Neural cell (in vitro differentiated cells): ENCODE data around the gene TRIM9. TPM values are rescaled to one million over a fixed set of nuclear protein-coding genes. Genes with fewer than 3 reads are reported as not detected.
A peak's percentile ranks its signal among the peaks of the same experiment; 100 is the strongest.

Experiments used
- H2AFZ ChIP-seq: fragments of 200-600, 300-800 bp; sonication (generic), shearing (Covaris generic); 2 replicates; pipeline ENCODE4 v1.6.0; 2014; ENCODE audit warnings: low read depth, mild to moderate bottlenecking, antibody characterized with exemption, low read length, moderate library complexity
- H3F3A ChIP-seq: fragments of 200-600 bp; shearing (Covaris generic); 2 replicates; pipeline ENCODE4 v1.6.1; 2016; ENCODE audit warnings: mild to moderate bottlenecking, moderate library complexity, mixed read lengths, antibody characterized with exemption, low read length; ENCODE audit not compliant: insufficient read depth, poor library complexity, severe bottlenecking
- H3K27ac ChIP-seq: fragments of 200-600, 300-800 bp; sonication (generic), shearing (Covaris generic); 2 replicates; pipeline ENCODE4 v1.5.1; 2014; ENCODE audit warnings: mild to moderate bottlenecking, low read length, moderate library complexity
- H3K27me3 ChIP-seq: fragments of 300-800, 200-600 bp; sonication (generic), shearing (Covaris generic); 2 replicates; pipeline ENCODE4 v1.6.0; 2014; ENCODE audit warnings: mild to moderate bottlenecking, low read depth, low read length, moderate library complexity; ENCODE audit not compliant: insufficient read depth
- H3K36me3 ChIP-seq: fragments of 300-800, 200-600 bp; sonication (generic), shearing (Covaris generic); 2 replicates; pipeline ENCODE4 v1.5.1; 2014; ENCODE audit warnings: mild to moderate bottlenecking, antibody characterized with exemption, low read length, moderate library complexity; ENCODE audit not compliant: insufficient read depth
- H3K4me2 ChIP-seq: fragments of 300-800, 200-600 bp; sonication (generic), shearing (Covaris generic); 2 replicates; pipeline ENCODE4 v1.6.0; 2014; ENCODE audit warnings: mild to moderate bottlenecking, low read length
- H3K4me3 ChIP-seq: fragments of 300-800, 200-600 bp; sonication (generic), shearing (Covaris generic); 2 replicates; pipeline ENCODE4 v1.5.1; 2014; ENCODE audit warnings: mild to moderate bottlenecking, low read length, moderate library complexity
- H3K79me2 ChIP-seq: fragments of 200-600 bp; shearing (Covaris generic); replicated peaks from 2 replicates; pipeline ENCODE4 v1.6.0; 2014; ENCODE audit warnings: mild to moderate bottlenecking, low read length, moderate library complexity; ENCODE audit not compliant: insufficient read depth
- H3K9ac ChIP-seq: fragments of 300-800, 200-600 bp; sonication (generic), shearing (Covaris generic); 2 replicates; pipeline ENCODE4 v1.6.1; 2016; ENCODE audit warnings: mild to moderate bottlenecking, low read length, mixed read lengths
- H3K9me2 ChIP-seq: fragments of 200-600 bp; shearing (Covaris generic); 2 replicates; pipeline ENCODE4 v1.6.1; 2016; ENCODE audit warnings: mild to moderate bottlenecking, low read length, mixed read lengths; ENCODE audit not compliant: insufficient read depth
- H3K9me3 ChIP-seq: fragments of 200-600, 300-800 bp; sonication (generic), shearing (Covaris generic); 2 replicates; pipeline ENCODE4 v1.6.1; 2016; ENCODE audit warnings: mild to moderate bottlenecking, mixed run types, low read length, moderate library complexity, mixed read lengths
- H4K20me1 ChIP-seq: fragments of 200-600 bp; shearing (Covaris generic); 2 replicates; pipeline ENCODE4 v1.6.1; 2016; ENCODE audit warnings: mild to moderate bottlenecking, mixed run types; ENCODE audit not compliant: insufficient read depth
- CTCF ChIP-seq: fragments of 450-650 bp; IDR thresholded peaks from 2 replicates; pipeline ENCODE4 v1.5.1; 2014; ENCODE audit warnings: antibody characterized with exemption, mild to moderate bottlenecking, moderate library complexity; ENCODE audit not compliant: poor library complexity, severe bottlenecking
- EP300 ChIP-seq: fragments of 450-650 bp; conservative IDR thresholded peaks from 2 replicates; pipeline ENCODE4 v1.6.1; 2014; ENCODE audit warnings: antibody characterized with exemption, mild to moderate bottlenecking, moderate library complexity; ENCODE audit not compliant: poor library complexity, severe bottlenecking
- EZH2 ChIP-seq: fragments of 200-600, 300-800 bp; shearing (Covaris generic), sonication (generic); IDR thresholded peaks from 2 replicates; pipeline ENCODE4 v1.6.1; 2014; ENCODE audit warnings: antibody characterized with exemption, low read length, borderline replicate concordance, mild to moderate bottlenecking; ENCODE audit not compliant: insufficient read depth, poor library complexity, severe bottlenecking
- MXI1 ChIP-seq: fragments of 450-650 bp; conservative IDR thresholded peaks from 2 replicates; pipeline ENCODE4 v1.6.1; 2014; ENCODE audit warnings: antibody characterized with exemption, mild to moderate bottlenecking; ENCODE audit not compliant: poor library complexity, severe bottlenecking
- POLR2AphosphoS5 ChIP-seq: IDR thresholded peaks from 2 replicates; pipeline ENCODE4 v1.6.1; 2012
- RAD21 ChIP-seq: fragments of 450-650 bp; conservative IDR thresholded peaks from 2 replicates; pipeline ENCODE4 v1.6.1; 2014; ENCODE audit warnings: antibody characterized with exemption, mild to moderate bottlenecking, moderate library complexity
- REST ChIP-seq: IDR thresholded peaks from 2 replicates; pipeline ENCODE4 v1.6.1; 2012; ENCODE audit warnings: borderline replicate concordance
- SMC3 ChIP-seq: fragments of 450-650 bp; conservative IDR thresholded peaks from 2 replicates; pipeline ENCODE4 v1.6.1; 2014; ENCODE audit warnings: antibody characterized with exemption, mild to moderate bottlenecking, moderate library complexity; ENCODE audit not compliant: poor library complexity
- TAF1 ChIP-seq: IDR thresholded peaks from 2 replicates; pipeline ENCODE4 v1.6.1; 2012; ENCODE audit warnings: low read depth
- polyA minus RNA-seq: library from RNA; depleted of rRNA, polyadenylated mRNA; stranded (reverse); fragments of >200 nt; gene quantifications from 2 replicates; pipeline ENCODE4 v1.2.3, GENCODE V29; 2014
- polyA plus RNA-seq: library from polyadenylated mRNA; depleted of rRNA; stranded (reverse); fragments of >200 nt; gene quantifications from 2 replicates; pipeline ENCODE4 v1.2.3, GENCODE V29; 2014

Gene TRIM9
- polyA plus RNA-seq (15.9 and 18.9 TPM in 2 replicates), polyA minus RNA-seq (21.3 and 21.9 TPM in 2 replicates)

DNA sequence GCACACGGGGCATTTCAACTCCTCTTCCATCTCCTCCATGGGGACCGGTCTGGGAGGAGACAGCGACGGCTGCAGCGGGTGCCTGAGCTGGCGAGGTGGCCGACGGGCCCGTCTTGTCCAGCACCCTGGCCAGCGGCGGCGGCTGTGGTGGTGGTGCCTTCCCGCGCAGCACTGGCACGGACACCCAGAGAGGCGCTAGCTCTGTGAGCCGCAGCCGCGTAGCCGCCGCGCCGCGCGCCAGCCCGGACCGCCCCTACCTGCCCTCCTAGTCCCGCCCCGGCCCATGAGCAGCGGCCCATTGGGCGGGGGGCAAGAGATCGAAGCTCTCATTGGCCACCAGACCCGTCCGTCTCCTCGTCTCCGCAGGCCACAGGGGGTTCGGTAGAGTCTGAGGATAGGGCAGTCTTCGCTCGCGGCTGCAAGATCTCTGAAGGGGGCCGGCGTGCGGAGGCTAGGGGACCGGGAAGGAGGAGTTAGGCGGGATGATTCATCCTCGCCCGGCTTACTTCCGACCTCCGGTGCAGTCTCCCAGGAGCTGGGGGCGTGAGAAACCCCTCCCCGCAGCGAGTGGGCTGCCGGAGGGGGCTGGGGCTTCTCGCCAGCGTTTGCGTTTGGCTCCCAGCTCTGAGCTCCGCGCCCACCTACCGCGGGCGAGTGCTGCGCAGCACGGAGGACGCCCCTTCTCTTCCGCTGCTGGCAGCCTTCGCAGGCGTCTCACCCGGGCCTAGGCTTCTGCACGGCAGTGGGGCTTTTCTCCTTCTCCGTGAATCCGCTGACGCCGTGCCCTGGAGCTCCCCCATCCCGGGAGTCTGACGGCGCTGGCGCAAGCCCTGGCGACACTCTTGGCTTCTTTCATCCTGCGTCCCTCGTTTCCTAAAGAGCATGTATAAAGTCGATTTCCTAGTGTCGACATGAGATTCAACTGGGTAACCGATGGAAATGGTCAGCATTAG lies at the start of gene TRIM9:
Gene TRIM9, minus strand, starts transcription at position 205 of the 953 bp plus-strand sequence. Its CDS starts 166 bp downstream, at position 39.
- peak within 1 kb of the TSS; percentile 62 for H2AFZ ChIP-seq
- H4K20me1 ChIP-seq = no peaks in the 10 kb centered on the region
- H3K36me3 ChIP-seq = no peaks in the 10 kb centered on the region
- peak within 1 kb of the TSS; percentile 86 for H3K4me2 ChIP-seq
- H3K9me3 ChIP-seq = no peaks in the 10 kb centered on the region
- TF ChIP-seq REST (peak; percentile 61), EZH2 (no peak), SMC3 (peak; percentile 5), CTCF (no peak), MXI1 (peak; percentile 41), TAF1 (peak; percentile 90), POLR2AphosphoS5 (peak; percentile 72), RAD21 (peak; percentile 38), EP300 (peak; percentile 40)
- H3K27me3 ChIP-seq = peaks cover 5% of the 10 kb centered on the region
- H3K9ac ChIP-seq = peak within 1 kb of the TSS; percentile 87
- no peaks in the 10 kb centered on the region for H3K9me2 ChIP-seq
- peak within 1 kb of the TSS; percentile 80 for H3K4me3 ChIP-seq
- H3K27ac ChIP-seq = peak within 1 kb of the TSS; percentile 94
- H3K79me2 ChIP-seq = peaks cover 8% of the 10 kb centered on the region
- peaks cover 6% of the 10 kb centered on the region for H3F3A ChIP-seq

DNA sequence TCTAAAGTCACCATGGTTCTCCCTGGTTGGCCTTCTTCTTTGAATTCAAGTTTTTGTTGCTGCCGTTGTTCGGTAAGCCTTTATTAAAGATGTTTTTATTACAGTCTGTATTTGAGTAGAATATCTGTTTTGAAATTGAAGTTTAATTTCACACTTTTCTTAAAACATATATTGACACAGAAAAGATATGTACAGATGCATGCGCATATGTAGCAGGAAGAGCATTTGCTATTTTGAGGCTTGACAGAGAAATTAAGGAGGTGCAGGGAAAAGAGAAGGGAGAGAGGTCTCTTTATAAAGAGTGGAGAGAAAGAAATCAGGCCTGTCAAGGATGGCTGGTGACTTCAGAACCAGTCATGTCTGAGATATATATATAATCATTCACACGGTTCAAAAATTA lies 46.0 kb upstream of the TRIM9 start:
- no peaks in the 10 kb centered on the region for H3K9me2 ChIP-seq

More for the DNA sequence above, 46.0 kb upstream of the TRIM9 start:
- Histone ChIP-seq H3K9me3 (no peaks in the 10 kb centered on the region), H3K4me2 (no peak overlapping the region), H3F3A (no peaks in the 10 kb centered on the region), H3K27ac (no peak overlapping the region), H4K20me1 (no peaks in the 10 kb centered on the region), H3K27me3 (no peaks in the 10 kb centered on the region), H3K79me2 (no peaks in the 10 kb centered on the region), H3K36me3 (no peaks in the 10 kb centered on the region), H3K9ac (no peak overlapping the region), H3K4me3 (no peak overlapping the region), H2AFZ (no peak overlapping the region)
- TF ChIP-seq SMC3 (no peak), RAD21 (no peak), CTCF (no peak), MXI1 (no peak), REST (no peak), EZH2 (no peak), EP300 (no peak), TAF1 (no peak), POLR2AphosphoS5 (no peak)
